H1 (cell line): ENCODE data around the gene IDH2. TPM values are rescaled to one million over a fixed set of nuclear protein-coding genes. Genes with fewer than 3 reads are reported as not detected.

ENCODE experiments used
- CTCF ChIA-PET: fragments of 300-600 bp; sonication (Branson Sonifier 250); formaldehyde crosslinking; loops from one replicate; lab custom pipeline; 2021; ENCODE audit not compliant: partially characterized antibody; lab: Charles Lee
- POLR2A ChIA-PET: fragments of 300-600 bp; sonication (Branson Sonifier 250); formaldehyde crosslinking; loops from one replicate; lab custom pipeline; 2021; ENCODE audit warnings: inconsistent platforms; ENCODE audit not compliant: partially characterized antibody; lab: Charles Lee
- DNase-seq, 2 experiments: peaks; one replicate each; pipeline versions ENCODE4 v3.0.0 to v3.0.0-alpha.2; 2010 to 2022; ENCODE audit warnings: low spot score in 2 of 2, low read depth in 1 of 2, mixed read lengths in 1 of 2
- FAIRE-seq: peaks from 2 replicates; lab custom pipeline; 2011; peaks lifted over from hg19 to GRCh38; lab: Jason Lieb, UNC
- H2AFZ ChIP-seq: 2 replicates; pipeline ENCODE4 v1.8.1; 2012; ENCODE audit warnings: low read length, inconsistent platforms
- H2AK5ac ChIP-seq: 2 replicates; pipeline ENCODE4 v1.6.1; 2013; ENCODE audit warnings: low read depth, low read length
- H2BK120ac ChIP-seq: replicated peaks from 2 replicates; pipeline ENCODE3; 2013; ENCODE audit warnings: low read depth, low read length, inconsistent platforms
- H2BK12ac ChIP-seq: 2 replicates; pipeline ENCODE4 v1.6.1; 2013; ENCODE audit warnings: low read depth, low read length
- H2BK15ac ChIP-seq: 2 replicates; pipeline ENCODE4 v1.6.1; 2013; ENCODE audit warnings: low read length
- H2BK20ac ChIP-seq: 2 replicates; pipeline ENCODE4 v1.6.1; 2013; ENCODE audit warnings: low read length
- H2BK5ac ChIP-seq: 2 replicates; pipeline ENCODE4 v1.6.1; 2013; ENCODE audit warnings: low read depth, low read length
- H3K14ac ChIP-seq: 2 replicates; pipeline ENCODE4 v1.6.1; 2013; ENCODE audit warnings: inconsistent platforms; ENCODE audit not compliant: insufficient read length
- H3K18ac ChIP-seq: 2 replicates; pipeline ENCODE4 v1.6.1; 2013; ENCODE audit warnings: low read length; ENCODE audit errors: extremely low read depth
- H3K23ac ChIP-seq: 2 replicates; pipeline ENCODE4 v1.6.1; 2013; ENCODE audit warnings: inconsistent platforms; ENCODE audit not compliant: insufficient read length
- H3K23me2 ChIP-seq: 2 replicates; pipeline ENCODE4 v1.6.1; 2013; ENCODE audit warnings: low read depth, low read length
- H3K27ac ChIP-seq: 2 replicates; pipeline ENCODE4 v1.6.1; 2011; ENCODE audit warnings: low read depth, low read length, inconsistent platforms
- H3K27me3 ChIP-seq, 4 experiments: replicated peaks in 1 of 4; 1 replicate in 1 of 4; 2 replicates in 3 of 4; pipeline versions ENCODE4 v1.6.1 to v1.8.1; 2011 to 2013; ENCODE audit warnings: low read length in 3 of 4, mild to moderate bottlenecking in 3 of 4, inconsistent platforms in 2 of 4, mixed read lengths in 2 of 4, moderate library complexity in 1 of 4; ENCODE audit not compliant: control insufficient read depth in 3 of 4, insufficient read depth in 3 of 4; ENCODE audit errors: extremely low read depth in 1 of 4
- H3K36me3 ChIP-seq, 4 experiments: 2 replicates each; pipeline versions ENCODE4 v1.6.1 to v1.8.1; 2011 to 2013; ENCODE audit warnings: mild to moderate bottlenecking in 4 of 4, low read length in 3 of 4, moderate library complexity in 2 of 4, control low read depth in 1 of 4, inconsistent platforms in 1 of 4; ENCODE audit not compliant: insufficient read depth in 4 of 4, control insufficient read depth in 2 of 4
- H3K4ac ChIP-seq: replicated peaks from 2 replicates; pipeline ENCODE3; 2013; ENCODE audit warnings: low read length, low read depth, mixed read lengths, inconsistent platforms; ENCODE audit not compliant: insufficient read length
- H3K4me1 ChIP-seq, 4 experiments: replicated peaks in 1 of 4; 1 replicate in 1 of 4; 2 replicates in 3 of 4; pipeline versions ENCODE4 v1.6.1 to v1.8.1; 2011 to 2013; ENCODE audit warnings: low read length in 3 of 4, inconsistent platforms in 2 of 4, mixed read lengths in 1 of 4; ENCODE audit not compliant: insufficient read depth in 4 of 4, control insufficient read depth in 3 of 4
- H3K4me2 ChIP-seq, 2 experiments: 2 replicates each; pipeline versions ENCODE4 v1.6.1 to v1.8.1; 2011 to 2013; ENCODE audit warnings: low read depth in 2 of 2, low read length in 2 of 2, control low read depth in 1 of 2, inconsistent platforms in 1 of 2, mild to moderate bottlenecking in 1 of 2; ENCODE audit not compliant: insufficient read depth in 1 of 2
- H3K4me3 ChIP-seq, 4 experiments: fragments of 200-600, 300-600 bp in 1 of 4; sonication (generic), shearing (Covaris generic), sonication (Bioruptor Twin) in 1 of 4; 2 replicates each; pipeline versions ENCODE4 v1.5.1 to v1.8.1; 2011 to 2016; ENCODE audit warnings: low read length in 4 of 4, low read depth in 3 of 4, control low read depth in 2 of 4, inconsistent platforms in 2 of 4, mild to moderate bottlenecking in 2 of 4, mixed read lengths in 1 of 4, moderate library complexity in 1 of 4; ENCODE audit not compliant: insufficient read depth in 2 of 4; ENCODE audit errors: extremely low read depth in 1 of 4
- H3K56ac ChIP-seq: replicated peaks from 2 replicates; pipeline ENCODE3; 2013; ENCODE audit warnings: low read depth, mild to moderate bottlenecking, mixed read lengths, low read length, inconsistent platforms; ENCODE audit not compliant: insufficient read length
- H3K79me1 ChIP-seq: 2 replicates; pipeline ENCODE4 v1.6.1; 2013; ENCODE audit warnings: low read depth, low read length, control low read depth
- H3K79me2 ChIP-seq, 2 experiments: 2 replicates each; pipeline versions ENCODE4 v1.6.1 to v1.8.1; 2012 to 2013; ENCODE audit warnings: low read length in 2 of 2, mild to moderate bottlenecking in 2 of 2, inconsistent platforms in 1 of 2; ENCODE audit not compliant: insufficient read depth in 2 of 2, control insufficient read depth in 1 of 2
- H3K9ac ChIP-seq, 4 experiments: replicated peaks in 1 of 4; 1 replicate in 1 of 4; 2 replicates in 3 of 4; pipeline versions ENCODE4 v1.6.1 to v1.8.1; 2011 to 2013; ENCODE audit warnings: low read depth in 3 of 4, low read length in 3 of 4, control low read depth in 2 of 4, mild to moderate bottlenecking in 2 of 4, moderate library complexity in 2 of 4, inconsistent platforms in 1 of 4; ENCODE audit errors: extremely low read depth in 1 of 4
- H3K9me3 ChIP-seq, 2 experiments: 2 replicates each; pipeline versions ENCODE4 v1.6.1 to v1.8.1; 2012 to 2013; ENCODE audit warnings: mild to moderate bottlenecking in 2 of 2, moderate library complexity in 2 of 2, control low read depth in 1 of 2, inconsistent platforms in 1 of 2, low read depth in 1 of 2, low read length in 1 of 2, mixed read lengths in 1 of 2; ENCODE audit not compliant: insufficient read depth in 2 of 2
- H4K20me1 ChIP-seq, 2 experiments: replicated peaks in 1 of 2; 2 replicates each; pipeline versions ENCODE3 to v1.8.1; 2011 to 2013; ENCODE audit warnings: inconsistent platforms in 2 of 2, low read length in 2 of 2, mild to moderate bottlenecking in 1 of 2; ENCODE audit not compliant: insufficient read depth in 2 of 2, control insufficient read depth in 1 of 2
- H4K5ac ChIP-seq: 2 replicates; pipeline ENCODE4 v1.6.1; 2013; ENCODE audit warnings: low read length, low read depth, mixed read lengths, inconsistent platforms; ENCODE audit not compliant: insufficient read length
- H4K8ac ChIP-seq: 2 replicates; pipeline ENCODE4 v1.8.0; 2013; ENCODE audit warnings: mild to moderate bottlenecking, moderate library complexity, low read length, inconsistent platforms; ENCODE audit not compliant: insufficient read depth; ENCODE audit errors: extremely low read depth
- H4K91ac ChIP-seq: replicated peaks from 2 replicates; pipeline ENCODE3; 2013; ENCODE audit warnings: low read length, mixed read lengths, inconsistent platforms; ENCODE audit not compliant: insufficient read length
- CBX5 ChIP-seq: fragments of 300-800, 300-1000 bp; sonication (generic); IDR thresholded peaks from 2 replicates; pipeline ENCODE4 v1.7.1; 2016; ENCODE audit warnings: antibody characterized with exemption, low read length, low read depth
- CHD1 ChIP-seq: IDR thresholded peaks from 2 replicates; pipeline ENCODE4 v1.6.1; 2012; ENCODE audit warnings: low read depth, low read length, improper control_type of control experiment
- CREB1 ChIP-seq: IDR thresholded peaks from 2 replicates; pipeline ENCODE4 v1.6.1; 2012; ENCODE audit warnings: inconsistent platforms
- CTCF ChIP-seq, 3 experiments: IDR thresholded peaks; 1 replicate in 2 of 3; 2 replicates in 1 of 3; pipeline versions ENCODE4 v1.5.1 to v1.6.1; 2011; ENCODE audit warnings: low read length in 3 of 3, mild to moderate bottlenecking in 3 of 3, inconsistent platforms in 2 of 3, low read depth in 1 of 3, moderate library complexity in 1 of 3; ENCODE audit not compliant: insufficient read depth in 1 of 3; ENCODE audit errors: control extremely low read depth in 1 of 3
- MAFK ChIP-seq: IDR thresholded peaks from 2 replicates; pipeline ENCODE4 v1.6.1; 2012; ENCODE audit warnings: low read depth, mild to moderate bottlenecking, improper control_type of control experiment, low read length
- NRF1 ChIP-seq: IDR thresholded peaks from 2 replicates; pipeline ENCODE4 v1.6.1; 2011; ENCODE audit warnings: mild to moderate bottlenecking, low read depth, low read length, improper control_type of control experiment
- WGBS, 2 experiments: shearing (Covaris generic) in 1 of 2; methylation state at CpG; one replicate each; pipeline versions ENCODE4 v1.1.6 to v1.1.7; 2013 to 2015; ENCODE audit warnings: low lambda C conversion rate in 2 of 2, mixed read lengths in 2 of 2, inconsistent platforms in 1 of 2, low coverage in 1 of 2, missing lambda C conversion rate in 1 of 2; ENCODE audit not compliant: insufficient replicate concordance in 2 of 2, insufficient coverage in 1 of 2, insufficient read length in 1 of 2; ENCODE audit errors: extremely low coverage in 1 of 2, missing lambda C conversion rate in 1 of 2; 5-methylcytosine and 5-hydroxymethylcytosine counted together
- polyA plus RNA-seq, 7 experiments: library from polyadenylated mRNA; depleted of rRNA in 3 of 7; stranded (reverse) in 5 of 7; unstranded in 2 of 7; fragments of >200 nt in 5 of 7; fragments of 200-250 nt in 2 of 7; gene quantifications; 1 replicate in 5 of 7; 2 replicates in 1 of 7; 4 replicates in 1 of 7; pipeline versions ENCODE4 v1.2.1 to v1.2.3, GENCODE V29; 2011 to 2013; ENCODE audit warnings: missing spikeins in 2 of 7, mixed read lengths in 2 of 7
- total RNA-seq: library from RNA; stranded (reverse); fragmentation: NEBNext Ultra II Directional; extraction: Animal tissue kit (Norgen Biotek cat#: 25700); gene quantifications from 2 replicates; pipeline ENCODE4 v1.2.1, GENCODE V29; 2021

The IDH2 gene
- total and polyA plus RNA-seq, 2 of the 8 experiments (the other 6 are each of a cell fraction or from before 2014, with no cell fraction given): 64.2 to 84.6 TPM

GRCh38 chr15:90082140-90082715, 20.0 kb downstream of the IDH2 start:
- no peak for FAIRE-seq
- Histone ChIP-seq H3K9me3 (no peaks in the 10 kb centered on the region), H3K18ac (no peak overlapping the region; the same call in 1 of the 2 replicates), H3K4me2 (no peak overlapping the region), H3K56ac (no peak overlapping the region), H3K14ac (no peak overlapping the region), H3K9ac (no peak overlapping the region), H2BK12ac (no peak overlapping the region), H2BK5ac (no peak overlapping the region), H2BK20ac (no peak overlapping the region), H3K4me1 (peaks cover 0 to 5% (median 2%) of the 10 kb centered on the region in 4 experiments; a peak in 3 of 7 replicates), H3K23ac (no peak overlapping the region), H3K27ac (no peak overlapping the region), H3K27me3 (no peaks in the 10 kb centered on the region), H3K23me2 (no peaks in the 10 kb centered on the region), H3K4ac (no peak overlapping the region), H4K5ac (no peak overlapping the region), H3K79me2 (no peaks in the 10 kb centered on the region), H2AFZ (no peak overlapping the region), H3K4me3 (no peak overlapping the region), H3K36me3 (peaks cover 2 to 9% (median 3%) of the 10 kb centered on the region in 4 experiments; a peak in 3 of 8 replicates), H2BK120ac (no peak overlapping the region), H2BK15ac (no peak overlapping the region), H4K20me1 (peaks cover 0 to 4% of the 10 kb centered on the region in 2 experiments), H4K8ac (no peak overlapping the region), H3K79me1 (0 out of 2 replicates have a peak, but pooled peaks cover 2% of the 10 kb centered on the region), H2AK5ac (no peak overlapping the region), H4K91ac (no peak overlapping the region)
- ChIA-PET POLR2A (interaction anchor here (0.8 kb wide), 1 partner anchor 34 kb away, joined by 4 read pairs; no protein-coding TSS in a partner anchor), CTCF (interaction anchor here (1.6 to 7.3 kb wide), 3 partner anchors 11 to 211 kb away, joined by 4 to 46 read pairs (median 33); no protein-coding TSS in a partner anchor)
- no peak for TF ChIP-seq NRF1
- no peak for TF ChIP-seq CREB1
- TF ChIP-seq CTCF (IDR thresholded peaks at IDR 0.05; ENCODE audit: control extremely low read depth in 1 of 3, insufficient read depth in 1 of 3, low read depth in 1 of 3, low read length in 3 of 3): no peak
- TF ChIP-seq CHD1: no peak
- no peak for TF ChIP-seq MAFK
- no peak for TF ChIP-seq CBX5
- WGBS, 2 experiments: 70% methylated on average over 9 of the region's 9 CpGs; no CpG with 5 or more reads in 1 of the 2 experiments
- DNase-seq: no peak
